GM03348 (cell line): ENCODE data around the gene ERC2.

Experiments
- DNase-seq: peaks from one replicate; pipeline ENCODE4 v3.0.0; 2012; ENCODE audit warnings: low spot score

Gene ERC2

DNA sequence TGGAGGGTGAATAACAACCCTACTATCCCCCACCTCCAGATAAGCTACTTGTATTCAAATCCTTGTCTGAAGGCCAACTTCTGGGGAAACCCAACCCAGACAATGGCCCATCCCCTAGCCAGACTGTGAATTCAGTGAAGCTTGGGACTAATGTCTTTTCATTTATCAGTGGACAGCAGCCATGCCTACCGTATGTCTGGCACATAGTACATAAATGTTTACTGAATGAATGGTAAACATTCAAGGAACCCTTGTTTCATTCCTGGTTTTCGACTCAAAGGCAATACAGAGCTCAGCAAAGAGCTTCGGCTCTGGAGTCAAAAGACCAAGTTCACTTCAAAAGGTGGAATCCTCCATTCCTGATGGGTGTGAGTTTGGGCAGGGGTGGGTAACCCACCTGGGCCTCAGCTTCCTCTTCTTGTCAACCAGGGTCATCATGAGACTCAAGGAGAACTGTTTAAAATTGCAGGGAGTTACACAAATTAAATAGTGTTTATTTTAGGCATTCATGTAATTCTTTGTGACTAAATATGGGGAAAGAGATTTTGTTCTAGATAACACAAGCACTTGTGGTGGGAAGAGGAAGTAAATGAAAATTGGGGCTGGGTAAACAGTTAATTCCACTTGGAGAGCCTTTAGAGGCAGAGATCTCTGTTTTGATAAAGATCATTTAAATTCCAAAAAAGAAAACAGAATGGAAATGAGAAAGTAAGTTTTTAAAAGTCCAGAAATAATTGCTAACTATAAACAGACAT is 677.5 kb downstream of the ERC2 start:
- no peak for DNase-seq

DNA sequence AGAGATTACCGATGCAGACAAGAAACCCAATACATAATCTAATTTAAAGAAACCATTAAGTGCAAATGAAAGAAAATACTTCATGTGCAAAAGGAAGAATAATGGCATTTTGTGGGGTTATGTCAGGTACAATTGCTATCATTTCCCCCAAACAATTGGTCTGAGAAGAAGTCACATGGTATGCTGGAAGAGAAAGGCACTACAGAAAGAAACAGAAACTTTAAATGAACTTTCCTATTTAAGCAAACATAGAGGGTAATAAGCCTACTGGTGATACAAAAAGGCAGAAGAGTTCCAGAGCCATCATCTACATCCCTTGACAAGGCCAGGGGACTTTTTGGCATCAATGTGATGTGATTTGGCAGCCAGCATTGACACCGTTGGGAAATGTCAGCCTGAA is 678.8 kb downstream of the ERC2 start:
- DNase-seq = no peak

DNA sequence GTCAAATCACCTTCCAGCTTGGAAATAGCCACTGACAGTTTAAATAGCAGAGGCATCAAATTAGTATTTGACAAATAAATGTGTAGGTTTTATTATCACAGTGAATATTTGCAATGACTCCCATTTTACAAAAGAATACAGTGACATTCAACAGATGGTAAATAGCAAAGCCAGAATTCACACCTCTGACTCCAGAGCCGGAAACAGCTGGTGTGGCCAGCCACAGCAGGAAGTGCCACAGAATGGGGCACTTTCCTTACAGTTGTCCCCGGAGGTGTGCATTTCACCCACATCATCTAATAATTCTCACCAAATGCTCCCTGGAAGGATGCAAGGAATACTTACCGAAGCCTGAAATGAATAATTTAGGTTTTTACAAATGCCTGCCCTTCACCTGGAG is 685.5 kb downstream of the ERC2 start:
- DNase-seq = no peak

DNA sequence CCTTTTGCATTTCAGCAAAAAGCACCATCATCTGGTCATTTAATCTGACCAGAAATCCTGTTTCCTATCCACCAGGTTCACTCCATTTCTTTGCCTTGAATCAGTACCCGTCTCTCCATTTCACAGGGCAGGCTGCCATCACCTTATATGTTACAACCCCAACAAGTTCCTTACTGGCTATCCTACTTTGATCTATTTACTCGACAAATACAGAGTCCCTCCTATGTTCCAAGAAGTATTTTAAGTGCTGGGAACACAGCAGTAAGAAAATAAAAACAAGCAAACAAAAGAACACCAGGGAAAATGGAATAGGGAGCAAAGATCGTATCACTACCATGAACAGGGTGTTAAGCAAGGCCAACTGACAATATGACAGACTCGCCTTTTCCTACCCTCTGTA is 685.9 kb downstream of the ERC2 start:
- no peak for DNase-seq

DNA sequence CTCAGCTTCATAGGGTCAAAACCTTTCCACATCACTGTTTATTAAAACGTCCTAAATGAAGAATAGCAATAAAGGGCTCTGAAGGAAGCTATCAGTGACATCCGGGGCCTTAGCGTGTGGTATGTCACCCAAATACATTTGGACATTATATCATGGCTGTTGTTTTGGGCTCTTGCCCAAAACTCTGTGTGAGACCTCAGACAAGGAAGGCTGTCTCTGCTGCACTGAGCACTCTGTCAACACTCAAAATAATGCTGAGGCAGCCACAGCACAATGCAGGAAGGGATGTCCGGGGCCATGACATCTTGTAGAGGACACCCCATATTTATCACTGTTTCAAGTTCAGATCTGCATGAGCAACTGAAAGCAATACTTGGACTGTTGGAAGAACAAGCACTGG is 687.4 kb downstream of the ERC2 start:
- no peak for DNase-seq

DNA sequence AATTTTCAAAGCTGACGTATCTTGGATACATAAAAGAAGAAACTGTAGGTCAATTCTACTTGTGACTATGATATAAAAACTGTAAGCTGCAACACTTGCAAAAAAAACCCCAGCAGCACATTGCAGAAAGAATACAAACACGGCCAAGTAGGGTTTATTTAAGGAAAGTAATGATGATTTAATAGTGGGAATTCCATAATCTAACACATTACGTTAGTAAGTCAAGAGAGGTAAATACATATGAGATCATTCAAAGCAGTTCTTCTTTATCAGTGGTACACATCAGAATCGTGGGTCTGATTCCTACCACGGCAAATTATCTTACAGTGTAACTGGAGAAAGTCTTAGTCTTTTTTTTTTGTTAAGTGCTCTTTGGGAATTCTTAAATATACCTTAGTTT is 688.7 kb downstream of the ERC2 start:
- DNase-seq = no peak

DNA sequence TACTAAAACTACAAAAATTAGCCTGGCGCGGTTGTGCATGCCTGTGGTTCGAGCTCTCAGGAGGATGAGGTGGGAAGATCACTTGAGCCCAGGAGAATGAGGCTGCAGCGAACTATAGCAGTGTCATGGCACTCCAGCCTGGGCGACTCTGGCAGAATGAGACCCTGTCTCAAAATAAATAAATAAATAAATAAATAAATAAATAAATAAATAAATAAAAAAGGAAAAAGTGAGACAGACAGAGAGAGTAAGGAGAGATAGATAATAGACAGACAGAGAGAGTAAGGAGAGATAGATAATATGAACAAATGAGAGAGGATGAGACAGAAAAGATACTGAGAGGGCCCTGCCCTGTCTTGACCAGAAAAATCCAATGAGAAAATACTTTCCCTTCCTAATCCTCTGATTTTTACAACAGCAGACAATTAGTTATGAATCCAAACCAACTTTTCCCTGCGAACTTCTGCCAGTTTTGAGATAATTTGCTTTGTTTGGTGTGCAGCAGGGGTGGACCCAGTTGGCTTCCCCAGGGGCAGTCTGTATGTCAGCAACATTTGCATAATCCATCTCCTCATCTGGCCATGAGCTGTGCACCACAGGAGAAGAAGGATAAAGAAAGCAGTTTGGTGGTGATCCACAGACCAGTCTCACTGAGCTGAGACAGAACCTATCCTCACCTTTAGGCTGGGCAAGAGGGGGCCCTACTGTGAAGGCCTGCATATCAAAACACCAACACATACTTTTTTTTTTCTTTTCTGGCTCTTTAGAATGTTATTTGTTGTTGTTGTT is 692.7 kb downstream of the ERC2 start:
- DNase-seq = no peak

DNA sequence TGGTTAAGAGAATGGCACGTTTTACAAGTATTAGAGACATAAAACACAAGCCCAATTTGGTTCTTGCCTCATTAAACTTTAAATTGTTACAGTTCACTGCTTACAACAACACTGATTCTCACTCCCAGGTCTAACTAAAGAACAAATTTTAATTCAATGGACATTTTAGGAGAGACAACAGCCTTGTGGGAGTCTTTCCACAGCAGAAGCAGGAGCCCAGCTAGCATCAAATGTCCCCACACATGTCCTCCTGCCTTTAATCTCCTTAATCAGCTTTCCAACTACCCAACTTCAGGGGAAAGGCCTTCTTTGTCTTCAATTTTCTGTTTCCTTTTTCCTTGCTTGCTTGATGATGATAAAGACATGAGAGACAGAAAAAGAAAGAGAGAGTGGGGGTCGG is 693.4 kb downstream of the ERC2 start:
- DNase-seq = no peak

DNA sequence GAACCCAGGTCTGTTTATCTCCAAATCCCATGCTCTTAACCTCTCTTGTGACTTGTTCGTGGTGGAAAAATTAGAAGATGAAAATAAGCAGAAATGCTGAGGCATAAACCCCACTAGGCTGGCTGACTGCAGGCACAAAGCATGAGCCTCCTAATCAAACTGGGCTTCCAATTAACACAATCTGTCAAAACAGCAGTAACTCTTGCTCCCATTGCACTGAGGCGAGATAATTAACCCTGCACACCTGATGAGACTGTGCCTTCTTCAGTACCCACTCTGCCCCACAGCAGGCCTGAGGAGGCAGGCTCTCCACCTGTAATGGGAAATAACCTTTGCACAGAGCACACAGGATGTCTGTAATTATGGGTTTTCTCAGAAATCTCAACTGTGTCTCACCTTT is 696.8 kb downstream of the ERC2 start:
- no peak for DNase-seq

DNA sequence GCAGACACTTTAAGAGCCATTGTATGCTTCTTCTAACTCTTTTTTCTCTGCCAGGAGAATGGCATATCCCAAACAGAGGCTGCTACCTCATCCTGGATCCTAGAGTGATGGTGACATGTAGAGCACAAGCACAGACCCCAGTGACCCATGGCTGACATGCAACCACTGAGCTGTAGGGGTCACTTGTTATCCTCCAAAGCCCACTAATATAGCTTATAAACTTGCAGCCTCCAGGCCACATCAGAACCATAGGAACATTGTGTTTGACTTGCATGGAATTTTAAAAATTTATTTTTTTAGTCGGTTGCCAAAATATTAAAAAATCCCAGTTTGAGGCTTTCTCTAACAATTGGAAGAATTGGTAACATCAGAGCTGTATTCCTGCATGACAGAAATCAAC is 698.2 kb downstream of the ERC2 start:
- DNase-seq = no peak

DNA sequence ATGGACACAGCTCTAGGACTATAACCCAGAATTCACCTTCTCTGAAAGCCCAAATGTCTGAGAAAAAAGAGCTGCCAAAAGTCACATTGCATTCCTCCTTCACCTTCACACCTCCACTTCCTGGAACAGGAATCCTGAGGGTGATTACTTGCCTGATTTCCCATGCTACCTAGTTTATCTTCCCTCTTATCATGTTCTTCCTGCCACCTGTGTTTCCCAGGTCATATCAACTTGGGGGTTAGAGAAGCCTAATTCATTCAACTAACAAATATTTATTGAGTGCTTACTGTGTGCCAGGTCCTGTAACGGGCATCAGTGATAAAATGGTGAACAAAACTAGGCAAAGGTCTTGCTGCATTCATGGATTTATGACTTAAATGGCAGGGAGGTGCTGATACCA is 701.5 kb downstream of the ERC2 start:
- no peak for DNase-seq

DNA sequence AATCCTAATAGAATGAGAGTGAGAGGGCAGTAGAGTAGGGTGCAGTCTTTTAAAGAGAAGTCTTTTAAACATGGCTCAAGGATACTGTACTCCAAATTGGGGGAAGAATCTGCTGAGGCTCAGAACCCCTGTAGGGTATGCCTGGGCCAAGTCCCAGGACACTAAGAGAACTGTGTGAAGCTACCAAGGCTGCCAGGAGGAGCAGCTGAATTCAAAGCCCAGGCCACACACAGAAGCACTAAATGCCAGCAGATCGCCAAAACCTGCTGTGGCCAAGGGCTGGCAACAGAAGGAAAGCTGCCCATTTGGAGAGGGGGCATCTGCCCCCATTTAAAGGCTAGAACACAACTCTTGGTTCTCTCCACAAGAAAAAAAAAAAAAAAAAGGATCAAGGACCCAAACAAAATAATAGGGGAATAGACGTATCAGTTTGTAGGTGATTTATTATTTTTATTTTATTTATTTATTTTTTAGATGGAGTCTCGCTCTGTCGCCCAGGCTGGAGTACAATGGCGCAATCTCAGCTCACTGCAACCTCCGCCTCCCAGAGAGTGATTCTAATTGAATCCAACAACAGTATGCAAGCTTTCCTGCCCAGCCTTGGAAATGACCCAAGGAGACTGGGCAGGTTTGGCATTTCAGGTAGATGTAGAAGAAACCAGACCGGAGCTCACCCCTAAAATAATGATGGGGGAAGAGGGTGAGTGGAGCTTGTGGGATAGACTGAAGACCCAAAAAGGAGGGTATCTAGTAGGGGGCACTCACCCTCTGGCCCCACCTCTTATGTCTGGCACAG is 702.2 kb downstream of the ERC2 start:
- DNase-seq = no peak

DNA sequence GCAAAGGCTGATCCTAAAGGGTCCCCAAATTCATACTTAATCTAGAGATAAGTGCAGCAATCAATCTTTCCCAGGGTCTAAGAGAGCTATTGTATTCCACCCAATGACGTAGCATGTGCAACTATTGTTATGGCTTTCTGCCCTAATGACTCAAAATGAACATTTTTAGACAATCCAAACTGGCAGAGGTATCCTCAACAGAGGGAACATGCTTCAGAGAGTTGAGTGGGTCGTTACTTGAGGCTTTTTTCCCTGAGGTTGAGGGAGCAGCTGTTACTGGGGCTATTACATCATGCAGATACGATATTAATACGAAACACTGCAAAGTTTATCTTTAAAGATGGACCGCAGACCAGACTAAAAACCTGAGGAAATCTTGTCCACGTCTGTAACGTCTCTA is 702.9 kb downstream of the ERC2 start:
- no peak for DNase-seq

DNA sequence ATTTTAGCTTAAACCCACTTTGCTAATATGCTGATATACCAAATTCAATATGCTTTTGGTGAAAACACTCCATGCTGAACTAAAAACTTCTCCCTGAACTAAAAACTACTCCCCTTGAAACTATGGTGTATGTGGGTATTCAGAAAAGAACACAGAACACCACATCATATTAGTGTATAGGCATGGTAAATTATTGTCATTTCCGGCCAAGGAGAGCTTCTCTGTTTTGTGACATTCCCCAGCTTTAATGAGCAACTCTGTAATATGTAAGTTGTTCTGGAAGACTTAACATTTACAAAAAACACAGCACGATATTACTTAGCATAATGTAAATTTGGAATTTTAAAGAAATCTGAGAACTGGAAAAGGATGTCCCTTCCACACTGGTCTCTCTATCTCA is 711.3 kb downstream of the ERC2 start:
- DNase-seq = no peak

DNA sequence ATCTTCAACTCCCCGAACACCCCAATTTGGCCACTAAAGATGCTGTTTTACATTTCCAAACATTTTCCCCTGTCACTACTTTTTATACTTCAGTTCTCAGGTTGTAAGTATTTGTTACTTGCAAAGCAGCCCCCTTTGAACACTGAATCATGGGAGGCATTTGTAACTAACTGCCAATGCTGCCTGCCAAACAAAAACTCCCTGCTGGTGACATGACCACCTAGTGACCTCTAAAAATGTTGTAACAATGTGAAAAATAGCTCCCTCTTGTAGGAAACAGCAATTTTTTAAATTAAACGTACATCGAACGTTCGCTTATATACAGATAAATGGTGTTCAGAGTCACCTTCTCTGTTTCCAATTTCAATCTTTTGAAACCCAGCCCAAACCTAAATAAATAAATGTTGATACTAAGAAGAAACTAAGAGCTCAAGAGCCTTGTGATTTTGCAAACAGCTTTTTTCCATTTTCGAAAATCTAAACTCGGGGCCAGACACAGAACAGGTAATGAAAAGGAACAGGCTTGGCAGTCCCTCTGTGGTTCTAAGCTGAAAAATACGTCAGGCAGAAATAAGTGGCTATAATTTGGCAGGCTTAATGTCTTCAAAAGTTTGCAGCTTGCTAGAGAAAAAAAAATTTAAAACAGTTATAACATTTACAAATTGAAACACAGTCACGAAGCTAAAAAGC is 712.6 kb downstream of the ERC2 start:
- no peak for DNase-seq

DNA sequence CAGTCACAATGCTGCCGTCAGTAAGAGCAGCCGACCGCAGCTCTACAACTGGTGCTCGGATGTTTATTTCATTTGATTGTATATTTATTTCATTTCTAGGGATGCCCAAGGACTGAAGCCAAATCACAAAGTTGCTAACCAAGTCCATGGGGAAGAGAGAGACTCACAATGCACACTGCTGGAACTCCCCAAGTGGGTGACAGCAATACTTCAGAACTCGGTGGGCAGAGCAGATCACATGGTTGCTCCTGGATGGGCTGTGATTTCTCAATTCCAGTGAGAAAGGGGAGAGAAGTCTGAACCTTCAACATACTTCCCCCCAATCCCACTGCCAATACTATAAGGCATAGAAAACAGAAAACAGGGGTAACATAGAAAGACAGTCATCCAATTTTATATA is 715.4 kb downstream of the ERC2 start:
- DNase-seq = no peak

DNA sequence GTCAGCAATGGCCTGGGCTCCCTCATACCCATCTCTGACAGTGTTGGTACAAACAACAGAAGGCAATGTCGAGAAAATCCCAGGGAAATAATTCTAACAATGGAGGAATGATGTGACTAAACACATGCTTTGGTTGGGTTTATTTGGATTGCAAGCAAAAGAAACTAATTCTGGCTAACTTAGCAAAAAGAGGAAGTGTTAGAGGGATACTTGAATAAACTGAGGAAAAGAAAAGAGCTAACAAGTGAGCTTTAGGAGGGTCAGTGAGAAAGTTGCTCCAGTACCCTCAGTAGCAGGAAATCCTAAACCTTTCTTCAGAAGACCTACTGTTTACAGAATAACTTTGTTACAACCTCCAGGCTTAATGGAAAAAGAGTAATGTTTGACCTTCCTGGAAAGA is 716.5 kb downstream of the ERC2 start:
- DNase-seq = no peak

DNA sequence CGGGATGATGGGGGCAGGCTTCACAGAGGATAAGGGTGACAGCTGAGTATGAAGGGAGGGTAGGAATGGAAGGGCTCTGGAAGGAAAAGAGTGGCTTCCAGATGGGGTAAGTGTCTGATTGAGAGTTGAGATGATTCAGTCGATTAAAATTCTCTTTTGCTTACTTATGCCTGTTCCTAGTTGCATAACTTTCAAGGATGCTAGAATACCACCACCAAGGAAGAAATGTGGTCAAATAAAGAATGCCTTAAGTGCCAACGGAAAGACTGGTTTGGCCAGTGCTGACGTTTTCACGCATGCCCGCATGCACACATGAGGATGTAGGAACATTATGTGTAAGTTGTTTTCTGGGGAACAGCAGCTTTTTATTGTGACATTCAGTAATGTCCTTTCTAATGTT is 717.7 kb downstream of the ERC2 start:
- DNase-seq = peak; percentile 81

DNA sequence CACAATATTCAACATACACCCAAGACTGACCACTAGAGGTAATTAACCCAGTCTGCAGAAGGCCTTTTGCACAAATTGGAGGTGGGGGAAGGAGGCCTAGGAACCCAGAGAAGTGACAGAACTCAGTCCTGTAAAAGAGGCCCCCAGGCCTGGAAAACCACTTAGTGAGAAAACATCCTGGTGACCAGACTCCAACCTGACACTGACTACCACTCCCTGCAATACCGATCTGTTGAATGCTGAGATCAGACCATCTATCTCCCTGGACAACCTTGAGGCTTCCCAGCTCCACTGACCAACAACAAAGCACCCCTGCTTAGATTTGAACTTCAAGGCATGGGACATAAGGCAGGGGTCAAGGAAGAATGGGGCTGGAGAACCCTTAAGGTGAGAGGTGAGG is 719.2 kb downstream of the ERC2 start:
- no peak for DNase-seq

DNA sequence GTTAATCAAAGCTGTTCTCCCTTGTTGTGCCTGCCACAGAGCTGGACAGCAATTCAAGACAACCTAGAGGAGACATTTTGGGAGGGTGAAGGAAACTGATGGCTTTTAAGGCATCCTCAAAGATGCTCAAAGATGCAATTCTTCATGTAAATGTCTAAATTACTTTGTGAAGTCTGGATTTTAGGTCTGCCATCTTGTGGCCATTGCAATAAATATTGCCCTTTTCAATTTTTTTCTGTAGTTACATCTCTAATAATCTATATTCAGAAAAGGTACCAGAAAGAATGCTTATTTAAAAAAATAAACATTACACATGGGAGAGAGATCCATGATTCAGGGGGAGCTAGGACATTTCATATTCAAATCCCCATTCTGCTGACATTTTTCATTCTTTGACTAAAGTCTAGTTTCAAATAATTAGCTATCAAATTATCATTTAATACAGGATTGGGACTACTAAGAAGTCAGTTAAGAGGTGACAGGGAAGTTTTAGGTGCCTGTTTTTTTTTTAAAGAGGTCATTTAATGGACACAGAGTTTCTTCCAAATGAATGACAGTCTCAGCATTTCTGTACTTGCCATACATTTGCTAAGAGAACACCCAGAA is 721.4 kb downstream of the ERC2 start:
- DNase-seq = peak; percentile 46

DNA sequence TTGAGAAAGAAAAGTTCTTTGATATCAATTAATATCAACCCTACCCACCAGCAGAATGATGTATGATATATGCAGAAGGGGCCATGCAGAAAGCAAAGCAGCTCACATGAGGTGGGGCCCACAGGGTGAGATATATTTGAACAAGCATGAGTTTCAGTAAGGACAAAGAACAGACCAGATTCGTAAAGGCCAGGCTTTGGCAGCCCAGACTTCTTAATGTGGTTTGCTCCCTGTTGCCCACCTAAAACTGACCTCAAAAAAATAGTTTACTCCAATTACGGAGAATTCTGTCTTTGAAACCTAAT is 725.5 kb downstream of the ERC2 start:
- DNase-seq = no peak
